IPS-18a (cell line): Measurements from ENCODE around the gene EEF1A2.
"Not testable (repeated sequence)": the region's sequence is repeated elsewhere in the genome, so short reads cannot be mapped to it uniquely, and the experiment has no call there.

ENCODE experiments used
- H3K27ac ChIP-seq: one replicate; pipeline ENCODE4 v1.5.1; 2013; ENCODE audit warnings: low read length
- H3K27me3 ChIP-seq: one replicate; pipeline ENCODE4 v1.6.1; 2013; ENCODE audit warnings: mild to moderate bottlenecking, low read length; ENCODE audit not compliant: control insufficient read depth, insufficient read depth
- H3K36me3 ChIP-seq: one replicate; pipeline ENCODE4 v1.6.1; 2013; ENCODE audit warnings: low read depth, low read length; ENCODE audit not compliant: control insufficient read depth
- H3K4me1 ChIP-seq: one replicate; pipeline ENCODE4 v1.6.1; 2013; ENCODE audit warnings: low read depth, low read length; ENCODE audit not compliant: control insufficient read depth
- H3K4me3 ChIP-seq: one replicate; pipeline ENCODE4 v1.5.1; 2013; ENCODE audit warnings: low read length
- H3K9ac ChIP-seq: one replicate; pipeline ENCODE4 v1.6.1; 2013; ENCODE audit warnings: mild to moderate bottlenecking, low read length, moderate library complexity
- H3K9me3 ChIP-seq: one replicate; pipeline ENCODE4 v1.6.1; 2013; ENCODE audit warnings: low read depth, low read length; ENCODE audit not compliant: control insufficient read depth

EEF1A2 gene

DNA sequence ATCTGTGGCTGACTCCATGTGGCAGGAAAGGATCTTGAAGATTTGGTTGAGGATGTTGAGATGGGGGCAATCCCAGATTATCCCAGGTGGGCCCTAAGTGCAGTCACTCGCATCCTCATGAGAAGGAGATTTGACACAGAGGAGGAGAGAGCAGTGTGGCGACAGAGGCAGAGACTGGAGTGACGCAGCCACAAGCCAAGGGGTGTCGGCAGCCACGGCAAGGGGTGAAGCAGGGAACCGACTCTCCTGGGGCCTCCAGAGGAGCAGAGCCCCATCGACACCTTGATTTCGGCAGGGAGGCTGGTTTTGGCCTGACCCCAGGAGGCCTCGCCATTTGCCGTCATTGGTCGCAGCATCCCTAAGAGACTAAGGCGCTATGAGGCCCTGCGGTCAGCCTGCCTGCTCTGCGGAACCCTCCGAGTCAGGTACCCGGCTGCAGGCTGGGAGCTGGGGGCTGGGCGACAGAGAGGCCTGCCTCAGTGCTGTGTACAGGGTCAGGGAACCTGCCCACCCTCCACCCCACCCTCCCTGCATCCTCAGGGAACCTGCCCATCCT lies 12.5 kb downstream of the EEF1A2 start:
- Histone ChIP-seq H3K4me1 (no peaks in the 10 kb centered on the region), H3K27ac (no peak overlapping the region), H3K36me3 (no peaks in the 10 kb centered on the region), H3K4me3 (no peak overlapping the region), H3K9ac (no peak overlapping the region), H3K27me3 (peaks cover 43% of the 10 kb centered on the region), H3K9me3 (no peaks in the 10 kb centered on the region)

DNA sequence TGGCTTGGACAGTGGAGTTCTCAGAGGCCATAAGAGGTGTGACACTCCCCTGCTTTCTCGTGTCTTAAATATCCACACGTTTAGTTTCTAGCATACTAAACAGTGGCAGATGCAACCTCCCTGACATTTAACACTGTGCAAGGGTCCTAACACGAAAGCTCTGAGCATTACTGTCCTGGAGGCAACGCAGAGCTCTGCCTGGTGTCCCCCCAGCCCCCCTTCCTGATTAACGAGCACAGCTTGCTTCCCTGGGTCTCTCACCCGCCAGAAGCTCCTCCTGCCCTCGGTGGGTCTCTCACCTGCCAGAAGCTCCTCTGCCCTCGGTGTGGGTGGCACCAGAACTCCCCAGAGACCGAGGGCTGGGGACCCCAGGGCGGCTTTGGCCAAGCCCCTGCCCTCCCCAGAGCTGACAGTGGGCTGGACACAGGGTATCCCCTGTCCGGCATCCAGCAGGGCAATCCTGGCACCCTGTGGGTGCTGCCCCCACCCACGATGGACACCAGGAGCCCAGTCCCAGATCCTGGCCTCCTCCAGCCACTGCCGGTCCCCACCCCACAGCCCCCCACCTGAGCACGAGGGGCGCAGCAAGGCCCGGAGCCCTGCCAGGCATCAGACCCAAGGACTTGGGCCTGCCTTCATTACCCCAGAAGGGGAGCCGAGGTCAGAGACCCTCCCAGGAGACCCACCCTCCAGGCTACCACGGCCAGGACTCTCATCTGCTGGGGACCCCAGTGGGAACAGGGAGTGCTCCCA lies 14.1 kb downstream of the EEF1A2 start:
- Histone ChIP-seq H3K27ac (no peak overlapping the region), H3K27me3 (peaks cover 28% of the 10 kb centered on the region), H3K9ac (no peak overlapping the region), H3K9me3 (no peaks in the 10 kb centered on the region), H3K4me3 (no peak overlapping the region), H3K36me3 (no peaks in the 10 kb centered on the region), H3K4me1 (no peaks in the 10 kb centered on the region)

DNA sequence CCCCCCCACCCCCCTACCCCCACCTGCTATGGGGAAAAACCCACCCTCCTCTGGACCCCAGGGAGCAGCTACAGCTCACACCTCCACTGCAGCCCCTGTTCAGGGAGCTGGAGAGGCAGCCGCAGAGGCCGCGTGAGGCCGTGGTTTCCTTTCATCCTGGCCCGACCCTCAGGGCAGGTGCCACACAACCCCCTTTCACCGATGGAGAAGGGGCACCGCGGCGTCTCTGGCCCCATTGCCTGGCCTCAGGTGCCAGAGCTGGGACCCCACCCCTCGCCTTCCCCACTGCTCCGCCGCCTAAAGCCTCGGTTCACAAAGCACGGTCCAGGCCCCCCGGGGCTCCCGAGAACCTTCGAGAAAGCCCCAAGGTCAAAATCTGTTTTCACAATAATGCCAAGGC lies 14.6 kb downstream of the EEF1A2 start:
- Histone ChIP-seq H3K27me3 (peaks cover 22% of the 10 kb centered on the region), H3K27ac (no peak overlapping the region), H3K9me3 (no peaks in the 10 kb centered on the region), H3K36me3 (no peaks in the 10 kb centered on the region), H3K4me1 (no peaks in the 10 kb centered on the region), H3K4me3 (no peak overlapping the region), H3K9ac (no peak overlapping the region)

DNA sequence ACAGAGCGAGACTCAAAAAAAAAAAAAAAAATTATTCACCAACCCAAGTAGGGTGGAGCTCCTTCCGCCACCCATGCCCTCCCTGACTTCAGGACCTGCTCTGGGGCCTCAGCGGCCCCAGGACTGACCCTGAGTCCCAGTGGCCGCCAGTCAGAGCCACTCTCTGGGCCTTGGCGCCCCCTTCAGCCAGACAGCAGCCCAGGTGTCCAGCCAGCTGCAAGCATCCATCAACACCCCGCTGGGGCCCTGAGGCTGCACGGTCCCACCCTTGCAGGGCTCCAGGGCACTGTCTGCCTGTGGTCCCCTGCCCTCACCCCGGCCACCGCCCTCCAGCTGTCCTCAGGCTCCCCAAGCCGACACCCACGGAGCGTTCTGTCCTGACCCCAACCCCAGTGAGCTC lies 15.0 kb downstream of the EEF1A2 start:
- H3K4me3 ChIP-seq: no peak overlapping the region
- H3K4me1 ChIP-seq: no peaks in the 10 kb centered on the region
- H3K27me3 ChIP-seq: peaks cover 18% of the 10 kb centered on the region
- H3K9me3 ChIP-seq: no peaks in the 10 kb centered on the region
- H3K9ac ChIP-seq: no peak overlapping the region
- H3K36me3 ChIP-seq: no peaks in the 10 kb centered on the region
- H3K27ac ChIP-seq: no peak overlapping the region

DNA sequence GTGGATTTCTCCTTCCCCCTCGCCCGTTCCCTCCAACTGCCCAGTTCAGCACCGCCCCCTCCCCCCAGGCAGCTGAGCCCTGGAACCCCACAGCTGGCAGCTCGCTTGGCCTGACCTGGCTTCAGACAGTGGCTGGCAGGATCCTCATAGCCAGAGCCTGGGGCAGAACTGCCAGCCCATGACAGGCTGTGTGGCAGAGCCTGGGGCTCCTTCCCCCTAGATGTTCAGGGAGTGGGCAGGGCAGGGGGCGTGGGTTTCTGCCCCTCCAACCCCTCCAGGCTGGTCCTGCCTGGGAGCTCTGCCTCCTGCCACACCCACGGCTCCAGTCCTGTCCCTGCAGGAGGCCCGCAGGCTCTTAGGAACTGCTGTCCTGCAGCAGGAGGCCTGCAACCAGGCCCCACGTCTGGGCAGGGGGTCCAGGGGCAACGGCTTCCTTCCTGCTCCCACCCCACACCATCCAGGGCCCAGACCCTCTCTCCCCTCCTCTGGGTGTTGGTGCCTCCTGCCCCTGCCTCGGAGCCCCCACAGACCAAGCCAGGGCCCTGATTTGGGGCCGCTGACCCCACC lies 16.8 kb downstream of the EEF1A2 start:
- no peak overlapping the region for H3K27ac ChIP-seq
- H3K9ac ChIP-seq: no peak overlapping the region
- no peaks in the 10 kb centered on the region for H3K9me3 ChIP-seq
- peaks cover 2% of the 10 kb centered on the region for H3K27me3 ChIP-seq
- no peaks in the 10 kb centered on the region for H3K36me3 ChIP-seq
- no peak overlapping the region for H3K4me3 ChIP-seq
- peaks cover 5% of the 10 kb centered on the region for H3K4me1 ChIP-seq

DNA sequence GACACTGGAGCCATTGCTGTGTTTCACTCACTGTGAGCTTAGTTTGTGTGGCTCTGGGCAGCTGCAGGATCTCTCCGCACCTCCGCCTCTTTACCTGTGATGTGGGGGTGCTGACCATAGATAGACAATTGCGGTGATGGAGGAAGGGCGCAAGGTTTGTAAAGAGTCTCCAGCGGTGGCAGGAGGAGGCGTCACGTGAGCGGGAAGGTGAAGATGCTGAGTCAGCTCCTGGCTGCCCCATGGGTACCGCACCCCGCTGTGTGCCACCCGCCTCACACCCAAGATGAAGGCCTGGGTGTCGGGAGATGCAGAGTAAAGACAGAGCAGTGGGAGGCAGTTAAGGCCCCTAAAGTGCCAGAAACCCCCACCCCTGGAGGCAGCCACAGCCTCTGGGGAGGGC lies 17.4 kb downstream of the EEF1A2 start:
- H3K27me3 ChIP-seq: no peaks in the 10 kb centered on the region
- H3K27ac ChIP-seq: no peak overlapping the region
- no peak overlapping the region for H3K9ac ChIP-seq
- no peak overlapping the region for H3K4me3 ChIP-seq
- H3K9me3 ChIP-seq: no peaks in the 10 kb centered on the region
- H3K4me1 ChIP-seq: peaks cover 5% of the 10 kb centered on the region
- no peaks in the 10 kb centered on the region for H3K36me3 ChIP-seq

DNA sequence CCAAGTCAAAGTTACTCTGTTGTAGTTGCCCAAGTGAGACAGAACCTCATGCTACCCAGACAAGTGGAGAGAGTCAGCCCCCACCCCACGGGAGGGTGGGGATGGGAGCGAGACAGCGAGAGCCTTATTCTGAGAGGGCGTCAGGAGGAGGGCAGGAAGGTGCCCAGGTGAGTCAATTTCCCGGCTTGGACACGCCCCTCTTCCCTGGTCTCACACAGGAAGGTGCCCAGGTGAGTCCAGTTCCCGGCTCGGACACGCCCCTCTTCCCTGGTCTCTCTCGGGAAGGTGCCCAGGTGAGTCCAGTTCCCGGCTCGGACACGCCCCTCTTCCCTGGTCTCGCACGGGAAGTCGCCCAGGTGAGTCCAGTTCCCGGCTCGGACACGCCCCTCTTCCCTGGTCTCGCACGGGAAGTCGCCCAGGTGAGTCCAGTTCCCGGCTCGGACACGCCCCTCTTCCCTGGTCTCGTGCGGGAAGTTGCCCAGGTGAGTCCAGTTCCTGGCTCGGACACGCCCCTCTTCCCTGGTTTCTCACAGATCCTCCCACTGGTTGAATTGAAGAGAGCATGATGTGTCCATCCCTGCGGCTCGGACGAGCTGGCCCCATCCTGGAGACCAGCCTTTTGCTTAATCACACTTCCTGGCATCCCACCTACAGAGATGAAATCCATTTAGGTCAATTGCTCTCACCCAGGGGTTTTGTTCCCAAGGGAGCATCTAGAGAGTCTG lies 19.0 kb downstream of the EEF1A2 start:
- not testable (repeated sequence) for H3K27ac ChIP-seq, H3K36me3 ChIP-seq

DNA sequence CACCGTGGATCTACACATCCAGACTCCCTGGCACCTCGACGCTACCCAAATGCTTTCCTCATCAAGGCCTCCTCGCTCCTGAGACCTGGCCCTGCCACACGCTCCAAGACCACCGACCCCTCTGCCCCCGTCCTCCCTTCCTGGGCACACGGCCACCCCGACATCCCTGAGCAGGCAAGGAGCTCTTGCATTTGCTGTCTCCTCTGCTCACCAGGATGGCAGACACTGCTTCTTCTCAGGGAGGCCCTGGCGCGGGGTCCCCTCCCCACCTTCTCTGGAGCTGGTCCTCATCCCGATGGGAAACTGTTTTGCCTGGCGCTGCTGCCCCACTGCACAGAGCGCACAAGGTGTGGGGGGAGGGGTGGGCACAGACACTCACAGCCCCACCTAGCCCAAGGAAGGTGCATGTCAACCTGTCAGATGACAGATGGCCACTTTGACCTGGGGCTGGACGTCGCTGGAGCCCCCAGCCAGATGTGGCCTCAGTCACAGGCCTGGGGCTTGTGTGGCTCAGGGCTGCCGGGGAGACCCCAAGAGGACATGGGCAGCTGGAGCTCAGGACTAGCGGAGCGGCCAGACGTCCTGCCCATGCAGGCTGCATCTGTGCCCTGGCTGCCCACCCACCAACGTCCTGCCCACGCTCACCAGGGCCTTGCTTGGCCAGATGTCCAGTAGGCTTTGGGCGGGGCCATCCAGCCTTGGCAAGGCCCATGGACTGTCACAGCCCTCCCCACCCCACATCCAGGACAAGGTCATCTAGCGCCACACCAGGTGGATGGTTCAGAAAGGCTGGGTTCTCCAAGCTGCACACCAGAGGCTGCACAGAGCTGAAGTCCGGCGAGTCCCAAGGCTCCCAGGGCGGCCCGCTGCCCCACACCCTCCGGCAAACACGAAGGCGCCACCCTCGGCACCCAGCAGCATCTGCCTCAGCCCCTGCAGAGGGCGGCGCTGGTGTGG lies 20.3 kb downstream of the EEF1A2 start:
- peaks cover 5% of the 10 kb centered on the region for H3K4me1 ChIP-seq
- H3K27ac ChIP-seq: no peak overlapping the region
- H3K27me3 ChIP-seq: peaks cover 22% of the 10 kb centered on the region
- no peaks in the 10 kb centered on the region for H3K9me3 ChIP-seq
- no peak overlapping the region for H3K9ac ChIP-seq
- no peaks in the 10 kb centered on the region for H3K36me3 ChIP-seq
- no peak overlapping the region for H3K4me3 ChIP-seq

More for the DNA sequence above, 19.0 kb downstream of the EEF1A2 start:
- not testable (repeated sequence) for H3K9me3 ChIP-seq, H3K4me3 ChIP-seq, H3K9ac ChIP-seq, H3K27me3 ChIP-seq, H3K4me1 ChIP-seq

DNA sequence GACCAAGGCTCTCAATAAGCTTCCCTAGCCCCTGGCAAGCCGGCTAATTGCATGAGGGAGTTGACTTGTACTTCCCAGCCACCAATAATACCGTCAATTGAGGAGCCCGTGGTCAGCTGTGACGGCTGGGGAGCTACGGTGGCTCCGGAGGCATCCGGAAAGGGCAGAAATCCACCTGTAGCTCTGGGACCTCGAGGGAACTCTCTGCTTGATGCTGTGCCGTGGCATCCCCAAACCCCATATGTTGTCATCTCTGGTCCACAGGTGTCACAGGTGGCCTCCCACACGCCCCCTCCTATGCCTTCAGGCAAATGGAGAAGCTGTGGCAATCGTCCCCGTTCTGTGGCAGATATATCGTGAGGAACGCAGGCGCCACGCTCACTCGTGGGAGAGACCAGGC lies 20.9 kb downstream of the EEF1A2 start:
- Histone ChIP-seq H3K27me3 (peaks cover 29% of the 10 kb centered on the region), H3K4me1 (peaks cover 5% of the 10 kb centered on the region), H3K4me3 (no peak overlapping the region), H3K9me3 (no peaks in the 10 kb centered on the region), H3K9ac (no peak overlapping the region), H3K36me3 (no peaks in the 10 kb centered on the region), H3K27ac (no peak overlapping the region)

DNA sequence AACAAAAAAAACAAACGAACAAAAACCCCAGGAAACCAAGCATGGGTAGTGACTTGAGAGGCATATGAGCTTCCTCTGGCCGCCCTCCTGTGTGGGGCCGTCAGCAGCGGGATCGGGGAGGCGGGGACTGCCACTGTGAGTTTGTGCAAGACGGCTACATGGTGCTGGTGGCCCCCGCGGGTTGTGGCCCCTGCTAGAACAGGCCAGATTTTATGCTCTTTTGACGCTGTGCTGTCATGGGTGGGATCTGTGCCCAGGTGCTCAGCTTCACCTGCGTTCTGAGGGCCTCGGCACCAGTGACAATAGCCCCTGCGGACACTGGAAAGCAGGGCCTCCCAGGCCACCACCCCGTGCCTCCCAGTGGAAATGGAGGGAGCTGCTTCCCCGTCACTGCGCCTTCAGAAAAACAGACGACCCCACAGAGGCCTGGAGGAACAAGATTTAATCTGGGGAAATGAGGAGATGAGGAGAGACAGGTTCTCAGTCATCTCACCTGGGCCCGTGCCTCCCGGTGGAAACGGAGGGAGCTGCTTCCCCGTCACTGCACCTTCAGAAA lies 21.7 kb downstream of the EEF1A2 start:
- no peak overlapping the region for H3K9ac ChIP-seq
- peaks cover 30% of the 10 kb centered on the region for H3K27me3 ChIP-seq
- H3K27ac ChIP-seq: no peak overlapping the region
- no peaks in the 10 kb centered on the region for H3K36me3 ChIP-seq
- no peaks in the 10 kb centered on the region for H3K9me3 ChIP-seq
- no peak overlapping the region for H3K4me3 ChIP-seq
- H3K4me1 ChIP-seq: peaks cover 5% of the 10 kb centered on the region

DNA sequence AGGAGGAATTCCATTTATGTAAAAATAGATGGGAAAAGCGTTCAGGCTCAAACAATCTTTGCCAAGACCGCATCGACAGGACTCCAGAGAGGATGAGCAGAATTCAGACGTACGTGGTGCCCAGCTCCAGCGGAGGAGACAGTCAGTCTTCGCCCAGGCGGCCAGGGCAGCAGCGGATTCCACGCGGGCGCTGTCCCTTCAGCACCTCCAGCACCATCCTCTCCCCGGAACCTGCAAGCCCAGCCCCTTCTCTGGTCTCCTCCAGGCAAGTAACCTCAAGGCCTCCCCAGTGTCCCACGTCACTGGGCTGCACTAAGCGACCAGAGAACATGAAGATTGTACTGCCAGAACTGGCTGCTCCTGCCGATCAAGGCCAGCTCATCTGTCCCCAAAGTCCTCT lies 23.7 kb downstream of the EEF1A2 start:
- Histone ChIP-seq H3K9me3 (no peaks in the 10 kb centered on the region), H3K4me1 (peaks cover 11% of the 10 kb centered on the region), H3K27me3 (peaks cover 30% of the 10 kb centered on the region), H3K27ac (no peak overlapping the region), H3K4me3 (no peak overlapping the region), H3K9ac (no peak overlapping the region), H3K36me3 (no peaks in the 10 kb centered on the region)
